Effector memory CD4-positive, alpha-beta T cell (primary cell): ENCODE results near the gene IRAK1.

Experiments
- DNase-seq, 3 donors: peaks; one replicate each; pipeline ENCODE4 v3.0.0-alpha.2; 2020
- H3K27ac ChIP-seq: 2 replicates; pipeline ENCODE4 v1.7.0; 2013; ENCODE audit warnings: mild to moderate bottlenecking, low read length, moderate library complexity; ENCODE audit not compliant: insufficient read depth, poor library complexity, severe bottlenecking
- H3K27me3 ChIP-seq: replicated peaks from 2 replicates; pipeline ENCODE4 v1.7.0; 2013; ENCODE audit warnings: mild to moderate bottlenecking, low read length; ENCODE audit not compliant: insufficient read depth, control insufficient read depth, poor library complexity, severe bottlenecking
- H3K36me3 ChIP-seq: 2 replicates; pipeline ENCODE4 v1.7.0; 2013; ENCODE audit warnings: mild to moderate bottlenecking, low read length, moderate library complexity; ENCODE audit not compliant: control insufficient read depth, insufficient read depth
- H3K4me1 ChIP-seq: 2 replicates; pipeline ENCODE4 v1.7.0; 2013; ENCODE audit warnings: low read length, mild to moderate bottlenecking; ENCODE audit not compliant: control insufficient read depth, insufficient read depth, poor library complexity, severe bottlenecking
- H3K4me3 ChIP-seq: 2 replicates; pipeline ENCODE4 v1.7.0; 2013; ENCODE audit warnings: low read length, low read depth, mild to moderate bottlenecking; ENCODE audit not compliant: insufficient read depth, poor library complexity, severe bottlenecking
- H3K9me3 ChIP-seq: 2 replicates; pipeline ENCODE4 v1.7.0; 2013; ENCODE audit warnings: mild to moderate bottlenecking, low read length, moderate library complexity; ENCODE audit not compliant: control insufficient read depth

The IRAK1 gene

DNA sequence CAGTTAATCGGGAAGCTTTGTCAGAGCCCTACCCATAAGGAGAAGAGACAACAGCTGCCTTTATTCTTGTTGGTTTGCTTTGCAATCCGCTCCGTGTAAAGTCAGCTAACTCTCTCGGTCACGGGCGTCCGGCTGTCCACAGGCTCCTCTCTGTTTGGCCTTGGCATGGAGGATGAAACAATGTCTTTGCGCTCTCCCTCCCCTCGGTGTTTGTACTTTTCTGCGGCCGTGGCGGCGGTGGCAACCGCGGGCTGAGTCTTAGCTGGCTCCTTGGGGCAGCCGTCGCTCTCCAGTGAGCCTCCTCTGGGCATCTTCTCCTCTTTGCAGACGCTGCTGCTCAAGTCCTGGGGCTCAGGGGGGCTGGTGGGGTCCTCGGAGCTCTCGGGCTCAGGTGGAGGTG is 10.6 kb upstream of the IRAK1 start:
- Histone ChIP-seq H3K9me3 (no peaks in the 10 kb centered on the region), H3K4me1 (no peaks in the 10 kb centered on the region), H3K36me3 (peaks cover 31% of the 10 kb centered on the region), H3K27me3 (no peaks in the 10 kb centered on the region), H3K27ac (no peak overlapping the region), H3K4me3 (no peak overlapping the region)
- no peak for DNase-seq

DNA sequence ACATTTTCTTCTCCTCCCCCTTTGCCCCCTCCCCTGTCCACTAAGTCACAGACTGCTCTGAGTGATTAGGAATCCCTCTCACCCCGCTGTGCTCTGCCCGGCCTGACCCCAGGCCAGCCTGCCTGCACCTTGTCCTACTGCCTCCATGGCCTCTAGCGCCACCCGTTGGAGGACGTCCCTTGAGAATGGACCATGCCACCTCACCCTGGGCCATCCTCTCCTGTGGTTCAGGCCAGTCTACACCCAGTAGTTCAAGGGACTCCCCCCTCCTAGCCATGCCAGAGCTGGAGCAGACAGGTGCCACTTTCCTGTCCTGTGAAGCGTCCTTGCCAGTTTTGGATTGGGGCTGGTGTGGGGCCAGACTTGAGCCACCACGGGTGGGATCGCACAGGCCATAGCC is 9.7 kb upstream of the IRAK1 start:
- Histone ChIP-seq H3K4me3 (no peak overlapping the region), H3K36me3 (peaks cover 31% of the 10 kb centered on the region)
- DNase-seq: no peak

DNA sequence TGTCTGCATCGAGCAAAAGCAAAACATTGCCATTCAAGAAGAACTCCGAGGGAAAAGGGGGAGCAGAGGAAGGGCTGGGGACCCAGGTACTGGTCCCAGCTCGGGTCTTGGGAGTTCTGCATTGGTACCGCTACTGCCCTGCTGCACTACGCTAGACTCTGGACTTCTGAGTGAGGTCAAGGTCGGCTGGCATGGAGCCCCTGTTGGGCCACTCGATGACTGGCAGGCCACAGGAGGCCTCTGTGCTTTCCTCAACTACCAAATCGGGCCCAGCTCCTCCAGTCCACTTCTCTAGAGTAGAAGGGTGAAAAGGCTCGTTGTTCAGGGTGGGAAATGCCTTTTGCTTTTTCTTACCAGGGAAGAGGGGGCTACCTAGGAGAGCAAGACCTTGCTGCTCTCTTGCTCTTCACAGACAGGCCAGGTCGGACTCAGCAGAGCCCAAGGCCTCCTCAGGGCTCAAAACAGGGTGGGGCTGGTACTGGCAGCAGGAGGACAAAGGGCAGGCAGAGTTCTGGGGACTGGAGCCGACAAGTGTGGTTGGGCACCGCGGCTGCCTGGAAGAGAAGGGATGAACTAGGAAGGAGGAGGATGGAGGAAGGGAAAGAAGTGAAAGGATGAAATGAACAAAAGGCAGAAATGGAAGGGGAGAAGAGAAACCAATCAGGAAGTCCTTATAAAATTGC is 8.9 kb upstream of the IRAK1 start:
- Histone ChIP-seq H3K36me3 (peaks cover 31% of the 10 kb centered on the region), H3K27ac (no peak overlapping the region), H3K9me3 (no peaks in the 10 kb centered on the region), H3K4me1 (no peaks in the 10 kb centered on the region), H3K27me3 (no peaks in the 10 kb centered on the region), H3K4me3 (no peak overlapping the region)
- no peak for DNase-seq

More for the DNA sequence above, 9.7 kb upstream of the IRAK1 start:
- Histone ChIP-seq H3K9me3 (no peaks in the 10 kb centered on the region), H3K4me1 (no peaks in the 10 kb centered on the region), H3K27me3 (no peaks in the 10 kb centered on the region), H3K27ac (peak overlapping the region; percentile 25)

DNA sequence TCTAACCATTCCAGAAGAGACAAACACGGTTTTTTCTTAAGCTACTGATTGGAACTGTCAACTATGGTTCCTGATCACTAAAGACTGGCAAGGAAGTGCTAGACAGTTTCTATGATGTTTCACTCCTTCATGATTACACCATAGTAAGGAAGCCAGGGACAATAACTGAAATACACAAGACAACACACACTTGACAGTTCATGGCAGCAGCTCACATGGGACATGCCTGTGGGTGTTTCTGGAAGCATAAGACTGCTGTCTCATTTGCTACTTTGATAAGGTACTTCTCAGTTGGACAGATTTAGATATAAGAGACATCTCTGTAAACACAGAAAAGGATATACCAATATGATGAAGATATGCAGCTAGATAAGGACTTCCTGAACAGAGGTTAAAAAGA is 8.3 kb upstream of the IRAK1 start:
- no peaks in the 10 kb centered on the region for H3K4me1 ChIP-seq
- peaks cover 31% of the 10 kb centered on the region for H3K36me3 ChIP-seq
- H3K4me3 ChIP-seq: no peak overlapping the region
- no peak overlapping the region for H3K27ac ChIP-seq
- no peak for DNase-seq
- H3K27me3 ChIP-seq: no peaks in the 10 kb centered on the region
- H3K9me3 ChIP-seq: no peaks in the 10 kb centered on the region

DNA sequence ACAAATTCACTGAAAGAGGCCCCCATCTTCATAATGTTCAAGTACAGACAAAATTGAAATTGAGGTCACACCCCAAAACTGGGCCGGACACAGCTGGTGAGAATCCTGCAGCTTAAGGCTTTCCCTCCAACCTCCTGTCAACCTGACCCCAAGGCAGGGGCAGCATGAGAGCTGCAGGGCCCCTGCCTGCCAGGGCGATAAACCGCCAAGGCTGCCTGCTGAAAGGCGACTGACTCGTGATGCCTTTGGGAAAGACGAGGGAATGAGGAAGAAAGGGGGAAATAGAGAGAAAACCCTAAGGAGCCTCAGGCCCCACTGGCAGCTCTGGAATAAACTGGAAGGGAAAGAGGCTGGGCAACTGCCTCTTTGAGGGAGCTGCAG is 7.3 kb upstream of the IRAK1 start:
- no peak overlapping the region for H3K4me3 ChIP-seq
- no peaks in the 10 kb centered on the region for H3K27me3 ChIP-seq
- no peaks in the 10 kb centered on the region for H3K9me3 ChIP-seq
- H3K4me1 ChIP-seq: no peaks in the 10 kb centered on the region
- peaks cover 27% of the 10 kb centered on the region for H3K36me3 ChIP-seq
- DNase-seq: no peak
- no peak overlapping the region for H3K27ac ChIP-seq

DNA sequence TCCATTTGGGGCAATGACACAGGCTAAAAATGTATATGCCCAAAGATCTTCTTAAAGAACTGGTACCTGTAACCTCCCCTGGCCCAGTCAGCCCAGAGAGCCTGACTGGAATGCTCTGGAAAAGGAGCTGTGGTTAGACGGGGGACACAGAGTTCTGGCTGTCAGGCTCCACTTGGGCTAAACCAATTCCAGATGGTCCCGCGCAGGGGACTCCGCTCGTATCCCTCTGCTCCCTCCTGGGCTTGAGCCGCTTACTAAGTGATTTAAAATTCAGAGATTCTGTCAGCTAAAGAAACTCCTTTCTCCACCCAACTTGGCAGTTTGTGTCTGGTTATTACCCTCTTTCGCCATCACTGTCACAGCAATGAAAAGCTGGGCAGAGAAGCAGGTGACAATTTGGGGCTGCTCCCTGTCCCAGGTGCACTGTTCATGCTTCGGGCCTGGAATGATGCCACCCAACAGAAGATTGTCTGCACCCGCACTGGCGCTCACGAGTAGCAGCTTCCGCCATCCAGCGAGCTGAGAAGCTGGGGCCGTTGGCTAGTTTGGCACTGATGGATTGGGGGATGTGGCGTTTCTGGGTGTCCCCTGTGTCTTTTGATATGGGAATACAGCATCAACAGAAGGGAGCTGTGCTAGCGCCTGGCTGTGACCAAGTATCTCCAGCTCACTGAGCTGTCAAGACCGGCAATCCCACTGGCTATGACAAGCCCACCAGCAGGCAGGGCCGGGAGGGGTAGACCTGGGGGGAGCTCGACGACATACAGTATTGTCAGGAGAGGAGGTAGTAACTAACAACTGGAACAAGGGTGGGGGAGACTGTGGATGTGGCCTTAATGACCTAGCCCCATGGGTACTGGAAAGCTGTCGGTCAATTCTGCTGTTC is 6.7 kb upstream of the IRAK1 start:
- peaks cover 21% of the 10 kb centered on the region for H3K36me3 ChIP-seq
- DNase-seq: no peak
- no peaks in the 10 kb centered on the region for H3K9me3 ChIP-seq
- H3K4me1 ChIP-seq: peaks cover under 1% of the 10 kb centered on the region
- H3K27ac ChIP-seq: no peak overlapping the region
- H3K27me3 ChIP-seq: no peaks in the 10 kb centered on the region
- no peak overlapping the region for H3K4me3 ChIP-seq

DNA sequence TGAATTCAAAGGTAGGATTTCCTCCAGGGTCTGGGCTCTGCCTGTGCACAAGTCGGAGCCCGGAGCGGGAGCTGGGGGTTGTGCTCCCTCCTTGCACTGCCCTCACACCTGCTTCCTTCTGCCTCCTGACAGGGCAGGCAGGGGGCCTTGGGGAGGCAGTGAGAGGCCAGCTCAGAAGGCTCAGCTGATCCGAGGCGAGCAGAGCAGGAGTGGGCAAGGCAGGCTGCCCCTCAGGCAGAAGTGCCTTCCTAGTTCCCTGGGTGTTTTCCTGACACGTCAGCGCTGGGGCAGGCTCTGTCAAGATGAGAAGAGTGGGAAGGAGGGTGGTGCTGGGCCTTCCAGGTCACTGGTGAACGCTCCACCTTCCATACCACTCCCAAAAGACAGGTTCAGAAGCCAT is 5.5 kb upstream of the IRAK1 start:
- Histone ChIP-seq H3K27ac (no peak overlapping the region), H3K4me3 (no peak overlapping the region), H3K4me1 (peaks cover 10% of the 10 kb centered on the region), H3K9me3 (no peaks in the 10 kb centered on the region), H3K36me3 (peaks cover 9% of the 10 kb centered on the region), H3K27me3 (no peaks in the 10 kb centered on the region)
- no peak for DNase-seq

DNA sequence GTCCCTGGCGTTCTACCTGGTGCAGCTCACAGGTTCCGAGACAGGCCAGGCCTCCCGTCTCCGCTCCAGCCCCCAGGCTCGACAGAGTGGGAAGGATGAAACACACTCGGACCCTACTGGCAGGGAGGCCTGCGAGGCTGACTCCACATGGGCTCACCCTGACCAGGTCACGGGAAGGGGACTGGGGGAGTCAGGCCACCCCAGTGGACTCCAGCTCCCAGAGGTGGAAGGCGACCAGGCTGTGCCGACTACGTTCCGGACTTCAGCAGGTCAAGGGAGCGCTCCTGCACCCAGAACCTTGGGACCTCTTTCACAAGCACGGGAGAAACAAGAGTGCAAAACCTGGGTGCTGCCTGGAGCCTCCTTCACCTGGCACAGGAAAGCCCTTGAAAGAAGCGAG is 4.6 kb upstream of the IRAK1 start:
- Histone ChIP-seq H3K4me1 (peaks cover 10% of the 10 kb centered on the region), H3K36me3 (no peaks in the 10 kb centered on the region), H3K9me3 (no peaks in the 10 kb centered on the region), H3K27ac (no peak overlapping the region), H3K27me3 (no peaks in the 10 kb centered on the region), H3K4me3 (no peak overlapping the region)
- no peak for DNase-seq

DNA sequence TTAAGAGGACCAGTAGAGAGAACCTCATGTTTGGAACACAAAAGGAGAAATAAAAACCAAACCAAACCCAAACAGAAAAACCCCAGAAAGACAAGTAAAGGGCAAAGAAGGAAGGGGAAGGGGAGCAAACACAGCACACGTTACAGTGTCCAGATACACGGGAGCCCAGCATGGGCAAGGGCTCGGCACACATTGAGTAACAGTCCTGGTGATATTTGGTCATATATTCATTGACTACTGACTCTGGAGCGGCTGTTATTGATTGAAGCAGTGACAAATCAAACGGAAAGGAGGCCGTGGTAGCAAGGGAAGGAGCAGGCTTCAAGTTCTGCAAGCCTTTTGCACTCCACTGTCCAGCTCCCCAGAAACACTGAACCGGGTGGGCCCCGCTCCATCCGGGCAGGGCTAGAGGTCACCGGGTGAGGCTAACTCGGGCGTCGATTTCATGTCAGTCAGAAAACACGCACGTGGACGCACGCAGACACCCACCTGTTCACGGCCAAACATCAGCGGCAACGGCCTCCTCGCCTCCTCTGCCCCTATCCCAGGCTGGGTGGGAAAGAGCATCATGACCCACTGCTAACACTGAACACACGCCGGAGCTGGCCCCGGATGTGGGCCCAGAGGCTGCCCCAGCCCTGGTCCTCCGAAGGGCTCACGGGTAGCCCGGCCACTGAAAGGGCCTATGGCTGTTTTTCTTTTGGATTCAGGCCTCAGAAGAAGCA is 3.7 kb upstream of the IRAK1 start:
- Histone ChIP-seq H3K36me3 (no peaks in the 10 kb centered on the region), H3K9me3 (no peaks in the 10 kb centered on the region), H3K27ac (no peak overlapping the region), H3K4me3 (no peak overlapping the region), H3K4me1 (peaks cover 11% of the 10 kb centered on the region), H3K27me3 (no peaks in the 10 kb centered on the region)
- DNase-seq: no peak

DNA sequence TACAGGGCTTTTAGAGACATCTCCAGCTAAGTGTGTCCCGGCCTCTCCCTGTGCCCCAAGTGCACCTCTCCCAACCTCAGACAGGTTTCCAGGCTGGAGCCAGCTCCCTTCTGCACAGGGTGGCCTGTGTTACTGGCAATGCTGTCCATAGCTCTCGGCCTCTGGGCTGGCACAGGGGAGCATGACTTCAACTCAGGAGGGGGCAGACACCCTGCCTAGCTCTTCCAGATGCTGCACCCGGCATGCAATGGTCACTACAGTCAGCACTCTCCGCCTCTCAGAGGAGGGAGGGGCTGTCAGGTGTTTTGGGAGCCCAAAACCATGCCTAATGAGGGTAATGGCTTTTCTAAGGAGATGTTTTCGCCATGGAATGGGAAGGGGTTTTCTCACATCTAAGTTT is 2.4 kb upstream of the IRAK1 start:
- no peak for DNase-seq
- Histone ChIP-seq H3K27ac (peak overlapping the region; percentile 18), H3K4me3 (no peak overlapping the region), H3K9me3 (no peaks in the 10 kb centered on the region), H3K27me3 (no peaks in the 10 kb centered on the region), H3K4me1 (peaks cover 17% of the 10 kb centered on the region), H3K36me3 (peaks cover 1% of the 10 kb centered on the region)
